DOHH2 (cell line): ENCODE data around the gene CNKSR3.

Source experiments
- H3F3A ChIP-seq: fragments of 200-600 bp; sonication (generic), shearing (Covaris generic); 2 replicates; pipeline ENCODE4 v1.6.0; 2016; ENCODE audit warnings: antibody characterized with exemption, mild to moderate bottlenecking; ENCODE audit not compliant: control insufficient read depth, insufficient read depth
- H3K27ac ChIP-seq: fragments of 200-600 bp; sonication (generic); 2 replicates; pipeline ENCODE4 v1.5.1; 2014; ENCODE audit warnings: low read depth, mild to moderate bottlenecking, low read length, moderate library complexity
- H3K27me3 ChIP-seq: fragments of 200-600 bp; sonication (generic); 2 replicates; pipeline ENCODE4 v1.6.1; 2014; ENCODE audit warnings: mild to moderate bottlenecking, low read length, mixed read lengths; ENCODE audit not compliant: control insufficient read depth
- H3K36me3 ChIP-seq: fragments of 200-600 bp; sonication (generic); 2 replicates; pipeline ENCODE4 v1.6.1; 2014; ENCODE audit warnings: mild to moderate bottlenecking, low read length, moderate library complexity, mixed read lengths; ENCODE audit not compliant: control insufficient read depth
- H3K4me1 ChIP-seq: fragments of 200-600 bp; sonication (generic); 2 replicates; pipeline ENCODE4 v1.6.1; 2014; ENCODE audit warnings: mild to moderate bottlenecking, low read length, mixed read lengths; ENCODE audit not compliant: control insufficient read depth
- H3K4me2 ChIP-seq: fragments of 200-600 bp; sonication (generic); 2 replicates; pipeline ENCODE4 v1.6.0; 2014; ENCODE audit warnings: mild to moderate bottlenecking, low read length, moderate library complexity
- H3K4me3 ChIP-seq: fragments of 200-600 bp; sonication (generic); 2 replicates; pipeline ENCODE4 v1.5.1; 2014; ENCODE audit warnings: mild to moderate bottlenecking, low read length, mixed read lengths
- H3K79me2 ChIP-seq: fragments of 200-600 bp; sonication (generic); 2 replicates; pipeline ENCODE4 v1.6.1; 2014; ENCODE audit warnings: mild to moderate bottlenecking, low read length, mixed read lengths; ENCODE audit not compliant: control insufficient read depth
- H3K9me2 ChIP-seq: fragments of 200-600 bp; sonication (generic); replicated peaks from 2 replicates; pipeline ENCODE4 v1.6.1; 2014; ENCODE audit warnings: mild to moderate bottlenecking, low read length, mixed read lengths; ENCODE audit not compliant: control insufficient read depth
- H3K9me3 ChIP-seq: fragments of 200-600 bp; sonication (generic); 2 replicates; pipeline ENCODE4 v1.6.1; 2014; ENCODE audit warnings: antibody characterized with exemption, low read length, mixed read lengths; ENCODE audit not compliant: control insufficient read depth, insufficient read depth
- H4K20me1 ChIP-seq: fragments of 200-600 bp; sonication (generic); 2 replicates; pipeline ENCODE4 v1.6.0; 2014; ENCODE audit warnings: low read depth, mild to moderate bottlenecking, antibody characterized with exemption, low read length, moderate library complexity; ENCODE audit not compliant: control insufficient read depth, insufficient read depth
- EZH2phosphoT487 ChIP-seq: fragments of 200-600 bp; sonication (generic); IDR thresholded peaks from 2 replicates; pipeline ENCODE4 v1.6.1; 2017; ENCODE audit warnings: borderline replicate concordance, mild to moderate bottlenecking, antibody characterized with exemption, low read length, moderate library complexity, mixed read lengths
- TF ChIP-seq, protein P1 (sequence below): fragments of 200-600 bp; sonication (generic); IDR thresholded peaks from one replicate; pipeline ENCODE4 v1.5.1; 2014; ENCODE audit warnings: antibody characterized with exemption, mild to moderate bottlenecking, low read depth, low read length; ENCODE audit not compliant: poor library complexity, severe bottlenecking

The CNKSR3 gene

DNA sequence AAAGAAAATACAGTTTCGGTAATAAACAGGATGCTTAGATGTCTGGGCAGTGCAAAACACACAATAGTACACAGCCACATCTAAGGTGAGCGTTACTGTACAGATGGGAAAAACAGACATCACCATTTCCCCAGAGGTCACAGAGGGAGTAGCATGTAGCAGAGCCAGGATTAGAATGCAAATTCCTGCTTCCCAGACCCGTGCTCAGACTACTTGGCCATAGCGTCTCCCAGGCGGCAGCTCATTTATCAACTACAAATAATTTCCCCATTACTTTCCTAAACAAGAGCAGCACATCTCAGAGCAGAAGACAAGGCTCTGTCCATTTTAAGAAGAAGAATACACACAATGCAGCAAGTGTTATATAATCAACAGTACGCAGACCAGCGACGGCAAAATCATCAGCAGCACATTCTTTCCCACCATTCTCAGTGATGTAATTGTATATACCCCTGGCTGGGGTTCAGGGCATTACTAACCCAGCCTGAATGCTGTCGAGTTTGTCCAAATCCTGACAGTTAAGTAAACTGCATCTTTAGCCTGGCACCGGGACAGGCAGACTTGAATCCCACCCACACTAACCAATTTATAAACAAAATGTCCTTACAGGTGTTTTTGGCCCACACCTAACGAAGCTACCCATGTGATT lies 61.9 kb downstream of the CNKSR3 start:
- H4K20me1 ChIP-seq: no peaks in the 10 kb centered on the region
- H3K27ac ChIP-seq: no peak overlapping the region
- no peaks in the 10 kb centered on the region for H3K9me2 ChIP-seq
- TF ChIP-seq EZH2phosphoT487: no peak
- TF ChIP-seq, protein P1, sequence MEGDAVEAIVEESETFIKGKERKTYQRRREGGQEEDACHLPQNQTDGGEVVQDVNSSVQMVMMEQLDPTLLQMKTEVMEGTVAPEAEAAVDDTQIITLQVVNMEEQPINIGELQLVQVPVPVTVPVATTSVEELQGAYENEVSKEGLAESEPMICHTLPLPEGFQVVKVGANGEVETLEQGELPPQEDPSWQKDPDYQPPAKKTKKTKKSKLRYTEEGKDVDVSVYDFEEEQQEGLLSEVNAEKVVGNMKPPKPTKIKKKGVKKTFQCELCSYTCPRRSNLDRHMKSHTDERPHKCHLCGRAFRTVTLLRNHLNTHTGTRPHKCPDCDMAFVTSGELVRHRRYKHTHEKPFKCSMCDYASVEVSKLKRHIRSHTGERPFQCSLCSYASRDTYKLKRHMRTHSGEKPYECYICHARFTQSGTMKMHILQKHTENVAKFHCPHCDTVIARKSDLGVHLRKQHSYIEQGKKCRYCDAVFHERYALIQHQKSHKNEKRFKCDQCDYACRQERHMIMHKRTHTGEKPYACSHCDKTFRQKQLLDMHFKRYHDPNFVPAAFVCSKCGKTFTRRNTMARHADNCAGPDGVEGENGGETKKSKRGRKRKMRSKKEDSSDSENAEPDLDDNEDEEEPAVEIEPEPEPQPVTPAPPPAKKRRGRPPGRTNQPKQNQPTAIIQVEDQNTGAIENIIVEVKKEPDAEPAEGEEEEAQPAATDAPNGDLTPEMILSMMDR: no peak
- H3K9me3 ChIP-seq: no peaks in the 10 kb centered on the region
- H3K36me3 ChIP-seq: no peaks in the 10 kb centered on the region
- no peaks in the 10 kb centered on the region for H3K4me1 ChIP-seq
- no peak overlapping the region for H3K4me3 ChIP-seq
- no peaks in the 10 kb centered on the region for H3F3A ChIP-seq
- no peaks in the 10 kb centered on the region for H3K79me2 ChIP-seq
- no peak overlapping the region for H3K4me2 ChIP-seq
- H3K27me3 ChIP-seq: no peaks in the 10 kb centered on the region; the same call in 1 of the 2 replicates

DNA sequence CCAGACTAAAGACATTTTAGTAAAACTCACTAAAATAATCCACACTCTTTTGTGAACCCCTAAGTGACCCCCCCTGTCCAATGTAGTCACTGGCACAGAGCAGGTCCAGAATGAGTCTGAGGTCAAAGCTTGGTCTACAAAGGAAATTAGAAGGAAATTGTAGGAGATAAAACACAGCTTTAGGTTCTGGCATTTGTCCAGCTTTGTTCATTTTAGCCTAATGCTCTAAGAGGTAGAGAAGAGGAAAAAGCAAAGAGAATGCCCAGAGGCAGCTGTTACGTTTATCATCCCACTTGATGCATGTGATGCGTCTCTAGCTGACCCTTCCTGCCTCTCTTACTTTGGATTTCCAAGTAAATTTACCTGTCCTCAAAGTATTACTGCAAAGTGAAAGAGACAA lies 62.5 kb downstream of the CNKSR3 start:
- no peak overlapping the region for H3K27ac ChIP-seq
- H3F3A ChIP-seq: no peaks in the 10 kb centered on the region
- no peaks in the 10 kb centered on the region for H4K20me1 ChIP-seq
- H3K79me2 ChIP-seq: no peaks in the 10 kb centered on the region
- no peaks in the 10 kb centered on the region for H3K4me1 ChIP-seq
- no peak overlapping the region for H3K4me3 ChIP-seq
- TF ChIP-seq, protein P1: no peak
- no peak for TF ChIP-seq EZH2phosphoT487
- H3K36me3 ChIP-seq: no peaks in the 10 kb centered on the region
- no peak overlapping the region for H3K4me2 ChIP-seq
- H3K9me3 ChIP-seq: no peaks in the 10 kb centered on the region
- H3K27me3 ChIP-seq: no peaks in the 10 kb centered on the region; the same call in 1 of the 2 replicates
- no peaks in the 10 kb centered on the region for H3K9me2 ChIP-seq

DNA sequence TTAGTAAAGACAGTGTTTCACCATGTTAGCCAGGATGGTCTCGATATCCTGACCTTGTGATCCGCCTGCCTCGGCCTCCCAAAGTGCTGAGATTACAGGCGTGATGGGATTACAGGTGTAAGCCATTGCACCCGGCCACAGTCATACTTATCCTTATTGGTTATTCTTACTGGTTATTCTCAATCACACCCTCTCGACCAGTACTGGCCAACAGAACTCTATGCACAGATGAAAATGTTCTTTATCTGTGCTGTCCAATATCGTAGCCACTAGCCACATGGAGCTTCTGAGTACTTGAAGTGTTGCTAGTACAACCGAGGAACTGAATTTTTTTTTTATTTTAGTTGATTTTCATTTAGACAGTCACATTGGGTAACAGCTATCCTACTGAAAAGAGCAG lies 63.5 kb downstream of the CNKSR3 start:
- Histone ChIP-seq H3K4me1 (no peaks in the 10 kb centered on the region), H3K9me3 (no peaks in the 10 kb centered on the region), H3F3A (no peaks in the 10 kb centered on the region), H3K27ac (no peak overlapping the region), H3K27me3 (no peaks in the 10 kb centered on the region; the same call in 1 of the 2 replicates), H4K20me1 (no peaks in the 10 kb centered on the region), H3K9me2 (no peaks in the 10 kb centered on the region), H3K79me2 (no peaks in the 10 kb centered on the region), H3K4me2 (no peak overlapping the region), H3K4me3 (no peak overlapping the region), H3K36me3 (no peaks in the 10 kb centered on the region)
- no peak for TF ChIP-seq EZH2phosphoT487
- TF ChIP-seq, protein P1: no peak

DNA sequence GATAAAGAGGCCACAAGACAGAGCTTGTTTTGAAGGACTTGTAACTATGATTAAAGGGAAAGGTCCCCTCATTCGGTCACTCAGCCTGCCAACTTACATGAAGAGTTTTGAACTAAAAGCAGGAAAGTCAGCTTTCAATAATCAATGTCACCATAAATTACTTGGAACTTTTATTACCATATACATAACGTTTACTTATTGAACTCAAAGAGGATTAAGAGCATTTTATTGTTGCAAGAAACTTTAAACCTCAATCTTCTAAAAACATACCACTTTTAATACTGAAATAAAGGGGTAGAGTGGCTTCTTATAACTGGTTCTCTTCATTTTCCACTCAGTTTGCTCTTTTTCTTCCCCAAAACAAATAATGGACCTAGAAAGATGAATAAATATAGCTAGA lies 65.1 kb downstream of the CNKSR3 start:
- no peak overlapping the region for H3K4me2 ChIP-seq
- no peak overlapping the region for H3K27ac ChIP-seq
- H3K27me3 ChIP-seq: no peaks in the 10 kb centered on the region; the same call in 1 of the 2 replicates
- no peaks in the 10 kb centered on the region for H4K20me1 ChIP-seq
- no peaks in the 10 kb centered on the region for H3F3A ChIP-seq
- H3K9me2 ChIP-seq: no peaks in the 10 kb centered on the region
- no peak overlapping the region for H3K4me3 ChIP-seq
- H3K79me2 ChIP-seq: no peaks in the 10 kb centered on the region
- H3K4me1 ChIP-seq: no peaks in the 10 kb centered on the region
- H3K9me3 ChIP-seq: no peaks in the 10 kb centered on the region
- TF ChIP-seq, protein P1: no peak
- TF ChIP-seq EZH2phosphoT487: no peak
- H3K36me3 ChIP-seq: no peaks in the 10 kb centered on the region
